Dermis blood vessel endothelial cell (primary cell): ENCODE measurements around the gene MMP21. TPM values are rescaled to one million over a fixed set of nuclear protein-coding genes. Genes with fewer than 3 reads are reported as not detected.
A peak's percentile ranks its signal among the peaks of the same experiment; 100 is the strongest.

Source experiments
- DNase-seq: peaks from one replicate; pipeline ENCODE4 v3.0.0; 2010
- total RNA-seq: library from RNA; depleted of rRNA; stranded (reverse); fragments of >200 nt; gene quantifications from 2 replicates; pipeline ENCODE4 v1.2.3, GENCODE V29; 2014

The MMP21 gene, protein sequence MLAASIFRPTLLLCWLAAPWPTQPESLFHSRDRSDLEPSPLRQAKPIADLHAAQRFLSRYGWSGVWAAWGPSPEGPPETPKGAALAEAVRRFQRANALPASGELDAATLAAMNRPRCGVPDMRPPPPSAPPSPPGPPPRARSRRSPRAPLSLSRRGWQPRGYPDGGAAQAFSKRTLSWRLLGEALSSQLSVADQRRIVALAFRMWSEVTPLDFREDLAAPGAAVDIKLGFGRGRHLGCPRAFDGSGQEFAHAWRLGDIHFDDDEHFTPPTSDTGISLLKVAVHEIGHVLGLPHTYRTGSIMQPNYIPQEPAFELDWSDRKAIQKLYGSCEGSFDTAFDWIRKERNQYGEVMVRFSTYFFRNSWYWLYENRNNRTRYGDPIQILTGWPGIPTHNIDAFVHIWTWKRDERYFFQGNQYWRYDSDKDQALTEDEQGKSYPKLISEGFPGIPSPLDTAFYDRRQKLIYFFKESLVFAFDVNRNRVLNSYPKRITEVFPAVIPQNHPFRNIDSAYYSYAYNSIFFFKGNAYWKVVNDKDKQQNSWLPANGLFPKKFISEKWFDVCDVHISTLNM
- 0.34 and 0.65 TPM in 2 replicates for total RNA-seq

DNA sequence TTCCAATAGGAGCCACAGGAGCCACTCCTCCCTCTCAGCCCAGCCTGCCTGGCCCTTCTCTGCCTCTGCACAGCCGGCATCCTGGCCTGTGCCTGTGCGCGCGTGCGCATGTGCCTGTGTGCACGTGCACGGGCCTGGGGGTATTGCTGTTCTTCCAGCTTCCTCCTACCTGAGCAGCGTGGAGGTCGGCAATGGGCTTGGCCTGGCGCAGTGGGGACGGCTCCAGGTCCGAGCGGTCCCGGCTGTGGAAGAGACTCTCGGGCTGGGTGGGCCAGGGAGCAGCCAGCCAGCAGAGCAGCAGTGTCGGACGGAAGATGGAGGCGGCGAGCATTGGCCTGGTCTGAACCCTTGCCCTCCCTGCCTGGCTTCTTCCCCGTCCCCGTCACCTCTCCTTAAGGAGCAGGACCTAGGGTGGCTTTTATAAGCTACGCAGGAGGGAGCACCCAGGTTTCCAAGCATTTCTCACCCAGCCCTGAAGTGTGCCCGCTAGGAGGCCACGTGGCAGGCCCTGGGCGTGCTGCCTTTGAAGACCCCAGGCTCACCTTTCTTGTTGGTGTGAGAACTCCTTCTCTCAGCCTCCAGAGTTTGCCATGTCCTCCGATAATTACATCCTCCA is at the start of gene MMP21:
TSS of gene MMP21 (minus strand) at position 331 of the 616 bp plus-strand sequence. CDS start at position 331, 0 bp downstream.
- DNase-seq, result no peak

GRCh38 chr10:125824736-125825135 is 49.1 kb upstream of the MMP21 start:
- DNase-seq, result no peak

DNA sequence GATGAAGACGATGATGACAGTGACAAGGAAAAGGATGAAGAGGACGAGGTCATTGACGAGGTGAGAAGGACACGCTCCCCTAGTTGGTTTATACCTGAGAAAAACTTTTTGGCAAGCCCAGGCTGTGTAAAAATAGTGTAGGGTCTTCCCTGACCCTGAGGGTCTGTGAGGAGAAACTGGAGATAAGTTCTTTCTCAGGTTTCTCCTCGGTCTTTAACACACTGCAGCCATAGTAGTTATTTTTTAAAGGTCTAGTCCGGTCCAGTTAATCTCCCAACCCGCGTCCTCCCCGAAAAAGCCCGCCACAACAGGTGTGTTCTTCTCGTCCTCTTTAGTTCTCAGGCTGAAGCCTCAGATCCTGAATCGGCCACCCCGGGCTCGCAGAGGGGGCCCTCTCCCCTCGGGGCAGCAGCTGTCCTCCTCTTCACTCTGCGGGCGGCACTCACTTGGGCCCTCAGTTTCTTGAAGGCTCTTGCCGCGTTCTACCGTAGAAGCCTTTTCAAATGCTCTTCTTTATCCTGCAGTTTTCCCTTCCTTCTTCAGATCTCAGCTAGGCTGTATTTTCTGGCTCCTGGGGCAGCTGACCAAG is 48.1 kb upstream of the MMP21 start:
- peak; percentile 19 for DNase-seq

DNA sequence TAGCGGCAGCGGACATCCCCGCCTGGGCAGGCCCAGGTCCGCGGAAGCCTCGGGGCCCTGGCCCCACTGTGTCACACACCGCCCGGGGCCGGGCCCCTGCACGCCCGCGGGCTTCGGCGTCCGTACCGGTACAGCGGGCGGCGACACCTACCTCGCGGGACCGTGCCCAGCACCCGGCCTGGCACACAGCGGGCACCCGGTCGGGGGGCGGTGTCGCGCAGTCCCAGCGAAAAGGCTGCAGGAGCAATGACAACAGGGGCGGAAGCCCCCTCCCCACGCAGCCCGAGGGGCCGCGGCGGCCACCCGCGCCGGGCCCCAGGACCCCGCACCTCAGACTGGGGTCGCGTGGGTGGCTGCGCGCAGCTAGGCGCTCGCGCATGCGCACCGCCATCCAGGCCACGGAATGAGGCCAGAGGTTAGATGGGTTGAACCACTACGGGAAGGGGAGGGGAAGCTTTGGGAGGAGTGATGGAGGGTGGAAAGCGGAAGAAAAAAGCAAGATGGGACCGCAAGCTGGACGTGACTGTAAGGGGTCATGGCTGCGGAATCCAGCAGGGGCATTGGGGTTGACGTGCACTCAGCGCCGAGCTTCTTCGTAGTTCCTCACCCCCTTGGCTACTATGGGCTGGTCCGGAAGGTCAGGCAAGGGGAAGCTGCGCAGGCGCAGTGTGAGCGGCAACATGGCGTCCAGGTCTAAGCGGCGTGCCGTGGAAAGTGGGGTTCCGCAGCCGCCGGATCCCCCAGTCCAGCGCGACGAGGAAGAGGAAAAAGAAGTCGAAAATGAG is 47.4 kb upstream of the MMP21 start, which contains the start of the genes BCCIP and UROS:
TSS of gene BCCIP (plus strand) at position 669 of the 785 bp plus-strand sequence. CDS start at position 681, 12 bp downstream.
TSS of gene UROS (minus strand) at position 381 of the 785 bp plus-strand sequence. CDS start 6,759 bp downstream, outside the sequence.
- peak; percentile 94 for DNase-seq

- no peak for DNase-seq
These were observed 45.1 kb upstream of the MMP21 start for GRCh38 chr10:125820701-125821100.

- no peak for DNase-seq
These were observed 41.8 kb upstream of the MMP21 start for GRCh38 chr10:125817337-125817946.

GRCh38 chr10:125816548-125816947 is 40.9 kb upstream of the MMP21 start:
- DNase-seq, result no peak

DNA sequence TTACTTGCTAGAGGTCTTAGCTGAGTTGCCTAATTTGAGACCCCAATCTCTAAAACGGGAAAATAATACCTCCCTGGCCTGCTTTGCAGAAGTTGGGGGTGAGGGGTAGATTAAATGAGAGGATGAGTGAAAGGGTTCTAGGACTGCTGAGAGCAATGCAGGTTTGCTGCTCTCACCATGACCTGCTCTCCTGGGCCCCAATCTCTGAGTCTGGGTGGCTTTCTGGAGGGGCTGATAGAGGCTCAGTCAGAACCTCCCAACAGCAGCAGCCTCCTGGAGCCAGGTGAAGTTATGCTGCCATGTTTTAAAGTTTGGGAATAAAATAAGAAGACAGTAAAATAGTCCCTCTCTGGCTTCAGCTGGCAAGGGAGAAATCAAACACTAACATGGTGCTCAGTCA is 40.1 kb upstream of the MMP21 start:
- no peak for DNase-seq

DNA sequence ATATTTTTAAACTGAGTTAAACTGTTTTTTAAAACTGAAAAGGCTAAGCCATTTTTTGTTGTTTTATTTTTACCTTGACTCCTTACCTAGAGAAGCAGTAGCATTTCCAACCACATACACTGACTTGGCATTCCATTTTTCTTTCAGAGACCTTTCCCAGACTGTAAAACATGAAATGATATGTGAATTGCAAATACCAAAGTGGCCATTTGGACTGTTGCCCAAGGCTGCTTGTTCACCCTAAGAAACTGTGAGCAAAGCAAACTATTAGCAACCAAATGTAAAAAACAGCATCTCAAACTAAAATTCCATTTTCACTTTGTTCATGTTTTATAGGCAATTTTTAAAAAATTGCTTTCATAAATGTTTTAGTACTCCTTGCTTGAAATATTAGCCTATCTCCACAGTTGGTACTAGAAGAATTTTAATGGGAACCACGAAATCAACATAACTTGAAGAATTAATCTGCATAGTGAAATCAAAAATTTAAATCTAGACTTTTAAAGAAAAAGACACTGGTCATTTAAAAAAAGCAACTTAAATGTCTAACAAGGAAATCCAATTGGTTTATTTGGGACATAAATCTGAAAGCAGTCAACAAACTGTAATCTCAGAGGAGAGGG is 36.6 kb upstream of the MMP21 start:
- DNase-seq, result no peak

- no peak for DNase-seq
These were observed 35.6 kb upstream of the MMP21 start for GRCh38 chr10:125811251-125811650.

GRCh38 chr10:125808047-125808446 is 32.4 kb upstream of the MMP21 start:
- DNase-seq, result peak; percentile 23

- DNase-seq, result no peak
These were observed 27.1 kb upstream of the MMP21 start for GRCh38 chr10:125802739-125803138.

GRCh38 chr10:125802131-125802530 is 26.5 kb upstream of the MMP21 start:
- no peak for DNase-seq

GRCh38 chr10:125801574-125801973 is 26.0 kb upstream of the MMP21 start:
- no peak for DNase-seq

- DNase-seq, result no peak
These were observed 24.0 kb upstream of the MMP21 start for GRCh38 chr10:125799451-125800182.

GRCh38 chr10:125797994-125798662 is 22.5 kb upstream of the MMP21 start:
- no peak for DNase-seq

GRCh38 chr10:125797424-125797823 is 21.8 kb upstream of the MMP21 start:
- DNase-seq, result no peak

DNA sequence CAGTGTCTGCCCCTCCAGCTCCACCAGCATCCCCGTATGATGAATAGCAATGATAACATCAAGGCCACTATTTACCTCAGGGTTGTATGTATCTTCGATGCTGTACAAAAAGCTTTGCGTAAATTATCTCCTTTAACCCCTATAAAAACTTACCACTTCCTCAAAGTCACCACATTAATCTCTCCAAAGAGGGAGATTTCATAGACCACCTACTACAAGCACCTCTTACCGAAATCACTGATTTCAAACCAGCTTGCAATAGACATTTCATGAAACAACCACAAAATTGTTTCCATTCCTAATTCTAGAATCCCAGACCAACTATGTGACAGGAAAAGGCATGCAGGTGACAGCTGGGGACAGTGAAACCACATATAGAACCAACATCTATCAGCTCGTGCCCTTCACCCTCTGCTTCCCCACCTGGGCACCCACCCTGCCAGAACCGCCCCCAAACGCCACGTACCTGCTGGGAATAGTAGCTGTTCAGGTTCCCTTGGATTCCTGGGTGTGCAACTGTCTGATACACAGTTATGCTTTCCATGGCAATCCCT is 20.1 kb upstream of the MMP21 start:
- no peak for DNase-seq

DNA sequence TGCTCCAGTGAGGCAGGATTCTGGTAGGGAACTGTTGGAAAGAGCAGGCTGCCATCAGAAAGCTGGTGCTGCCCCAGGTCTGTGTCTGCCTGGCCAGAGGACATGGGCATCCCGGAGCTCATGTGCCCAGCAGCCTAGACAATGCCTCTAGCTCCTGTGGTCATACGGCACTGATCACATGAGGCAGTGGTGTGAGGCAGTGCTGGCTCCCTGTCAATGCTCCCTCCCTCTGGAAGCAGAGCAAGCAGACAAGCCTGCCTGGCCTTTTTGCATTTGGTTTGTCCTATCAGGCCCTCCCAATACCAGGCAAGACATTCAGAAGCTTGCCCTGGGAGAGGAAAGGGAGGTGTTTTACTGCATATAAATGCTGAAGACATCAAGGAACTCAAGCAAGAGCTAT is 19.5 kb upstream of the MMP21 start:
- no peak for DNase-seq
